Ishikawa (cell line): Measurements from ENCODE around the gene GIGYF1.

ENCODE experiments used
- CEBPB ChIP-seq: IDR thresholded peaks from 2 replicates; pipeline ENCODE4 v1.6.1; 2012
- CREB1 ChIP-seq: IDR thresholded peaks from 2 replicates; pipeline ENCODE4 v1.6.1; 2012; ENCODE audit warnings: low read depth
- EGR1 ChIP-seq: IDR thresholded peaks from 2 replicates; pipeline ENCODE4 v1.6.1; 2012
- EP300 ChIP-seq: IDR thresholded peaks from 2 replicates; pipeline ENCODE4 v1.6.1; 2012; ENCODE audit warnings: borderline replicate concordance
- FOXM1 ChIP-seq: IDR thresholded peaks from 2 replicates; pipeline ENCODE4 v1.6.1; 2012; ENCODE audit warnings: low read depth, borderline replicate concordance
- MAX ChIP-seq: IDR thresholded peaks from 2 replicates; pipeline ENCODE4 v1.6.1; 2012
- NFIC ChIP-seq: IDR thresholded peaks from 2 replicates; pipeline ENCODE4 v1.6.1; 2012
- RAD21 ChIP-seq: IDR thresholded peaks from 2 replicates; pipeline ENCODE4 v1.6.1; 2012; ENCODE audit warnings: low read depth
- TAF1 ChIP-seq: IDR thresholded peaks from 2 replicates; pipeline ENCODE4 v1.6.1; 2012; ENCODE audit warnings: low read depth, mild to moderate bottlenecking
- TCF12 ChIP-seq: IDR thresholded peaks from 2 replicates; pipeline ENCODE4 v1.6.1; 2012; ENCODE audit warnings: low read depth
- TEAD4 ChIP-seq: IDR thresholded peaks from 2 replicates; pipeline ENCODE4 v1.6.1; 2012
- USF1 ChIP-seq: IDR thresholded peaks from 2 replicates; pipeline ENCODE4 v1.6.1; 2012
- YY1 ChIP-seq: IDR thresholded peaks from 2 replicates; pipeline ENCODE4 v1.6.1; 2012; ENCODE audit warnings: low read depth
- ZBTB7A ChIP-seq: IDR thresholded peaks from 2 replicates; pipeline ENCODE4 v1.6.1; 2012; ENCODE audit warnings: low read depth
- TF ChIP-seq, protein P1 (sequence below): IDR thresholded peaks from 2 replicates; pipeline ENCODE4 v1.6.1; 2012; ENCODE audit warnings: low read depth, mild to moderate bottlenecking

The GIGYF1 gene

DNA sequence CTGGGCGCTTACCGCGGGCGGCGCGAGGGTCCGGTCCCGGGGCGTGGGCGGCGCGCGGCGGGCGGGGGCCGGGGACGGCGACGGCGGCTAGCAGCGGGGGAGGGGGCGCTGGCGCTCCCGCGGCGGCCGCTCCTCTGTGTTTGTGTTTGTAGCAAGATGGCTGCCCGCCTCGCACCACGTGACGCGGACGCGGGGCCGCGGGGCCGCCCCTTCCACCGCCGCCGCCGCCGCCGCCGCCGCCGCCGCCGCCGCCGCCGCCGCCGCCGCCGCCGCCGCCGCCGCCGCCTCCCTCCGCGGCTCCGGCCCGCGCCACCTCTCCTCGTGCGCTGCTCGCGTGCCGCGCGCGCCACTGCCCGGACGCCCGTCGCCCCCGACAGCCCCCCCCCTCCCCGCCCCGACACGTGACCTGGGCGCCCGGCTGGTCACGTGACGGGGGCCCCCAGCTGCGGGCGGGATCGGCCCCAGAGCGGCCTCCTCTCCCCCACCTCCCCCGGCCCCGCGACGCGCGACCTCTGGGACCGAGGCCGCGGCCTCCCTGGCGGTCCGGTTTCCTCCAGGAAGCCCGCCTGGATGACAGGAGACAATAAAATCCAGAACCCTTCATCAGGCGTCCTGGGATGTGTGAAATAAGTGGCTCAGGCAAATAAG lies at the start of gene GIGYF1:
Gene GIGYF1, minus strand, starts transcription at position 153 of the 648 bp plus-strand sequence. CDS start 6,012 bp downstream, outside the sequence.
- TF ChIP-seq MAX (peak; percentile 80), USF1 (peak; percentile 89), YY1 (peak; percentile 89), CEBPB (no peak)

DNA sequence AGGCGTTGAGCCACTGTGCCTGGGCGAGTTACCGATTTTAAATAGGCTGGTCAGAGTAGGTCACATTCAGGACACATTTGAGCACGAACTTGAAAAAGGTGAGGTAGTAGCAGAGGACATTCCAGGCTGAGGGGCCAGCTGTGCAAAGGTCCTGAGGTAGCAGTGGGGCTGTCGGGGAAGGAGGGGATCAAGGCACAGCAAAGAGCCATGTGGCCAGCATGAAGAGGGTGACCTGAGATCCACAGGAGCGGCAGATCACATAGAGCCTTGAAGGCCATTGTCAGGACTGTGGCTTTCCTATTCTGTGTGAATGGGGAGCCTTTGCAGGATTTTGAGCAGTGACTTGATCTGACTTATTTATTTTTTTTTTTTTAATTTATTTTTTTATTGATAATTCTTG lies 45.9 kb upstream of the GIGYF1 start:
- TF ChIP-seq TEAD4 (no peak), TAF1 (no peak), NFIC (no peak), FOXM1 (no peak), ZBTB7A (no peak), CREB1 (no peak), YY1 (no peak), CEBPB (no peak)
- TF ChIP-seq, protein P1, sequence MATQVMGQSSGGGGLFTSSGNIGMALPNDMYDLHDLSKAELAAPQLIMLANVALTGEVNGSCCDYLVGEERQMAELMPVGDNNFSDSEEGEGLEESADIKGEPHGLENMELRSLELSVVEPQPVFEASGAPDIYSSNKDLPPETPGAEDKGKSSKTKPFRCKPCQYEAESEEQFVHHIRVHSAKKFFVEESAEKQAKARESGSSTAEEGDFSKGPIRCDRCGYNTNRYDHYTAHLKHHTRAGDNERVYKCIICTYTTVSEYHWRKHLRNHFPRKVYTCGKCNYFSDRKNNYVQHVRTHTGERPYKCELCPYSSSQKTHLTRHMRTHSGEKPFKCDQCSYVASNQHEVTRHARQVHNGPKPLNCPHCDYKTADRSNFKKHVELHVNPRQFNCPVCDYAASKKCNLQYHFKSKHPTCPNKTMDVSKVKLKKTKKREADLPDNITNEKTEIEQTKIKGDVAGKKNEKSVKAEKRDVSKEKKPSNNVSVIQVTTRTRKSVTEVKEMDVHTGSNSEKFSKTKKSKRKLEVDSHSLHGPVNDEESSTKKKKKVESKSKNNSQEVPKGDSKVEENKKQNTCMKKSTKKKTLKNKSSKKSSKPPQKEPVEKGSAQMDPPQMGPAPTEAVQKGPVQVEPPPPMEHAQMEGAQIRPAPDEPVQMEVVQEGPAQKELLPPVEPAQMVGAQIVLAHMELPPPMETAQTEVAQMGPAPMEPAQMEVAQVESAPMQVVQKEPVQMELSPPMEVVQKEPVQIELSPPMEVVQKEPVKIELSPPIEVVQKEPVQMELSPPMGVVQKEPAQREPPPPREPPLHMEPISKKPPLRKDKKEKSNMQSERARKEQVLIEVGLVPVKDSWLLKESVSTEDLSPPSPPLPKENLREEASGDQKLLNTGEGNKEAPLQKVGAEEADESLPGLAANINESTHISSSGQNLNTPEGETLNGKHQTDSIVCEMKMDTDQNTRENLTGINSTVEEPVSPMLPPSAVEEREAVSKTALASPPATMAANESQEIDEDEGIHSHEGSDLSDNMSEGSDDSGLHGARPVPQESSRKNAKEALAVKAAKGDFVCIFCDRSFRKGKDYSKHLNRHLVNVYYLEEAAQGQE = no peak

GRCh38 chr7:100736671-100737070 lies 42.6 kb upstream of the GIGYF1 start:
- TF ChIP-seq, protein P1 = no peak
- TF ChIP-seq CREB1 (no peak), TAF1 (no peak), MAX (no peak), EGR1 (no peak), TCF12 (no peak), NFIC (no peak), YY1 (no peak), USF1 (no peak)

- TF ChIP-seq MAX = no peak
Measured at GRCh38 chr7:100735730-100736129, 41.7 kb upstream of the GIGYF1 start.

GRCh38 chr7:100731937-100732636 lies 38.0 kb upstream of the GIGYF1 start:
- TF ChIP-seq EP300 = no peak
- TF ChIP-seq FOXM1 = no peak
- no peak for TF ChIP-seq RAD21
- TF ChIP-seq NFIC = no peak
- TF ChIP-seq TCF12 = no peak
- no peak for TF ChIP-seq YY1
- no peak for TF ChIP-seq TEAD4

- TF ChIP-seq TAF1 = no peak
- no peak for TF ChIP-seq CREB1
- TF ChIP-seq YY1 = no peak
- TF ChIP-seq MAX = no peak
- no peak for TF ChIP-seq TCF12
- TF ChIP-seq, protein P1 = no peak
- no peak for TF ChIP-seq ZBTB7A
- no peak for TF ChIP-seq CEBPB
- no peak for TF ChIP-seq NFIC
- TF ChIP-seq EP300 = no peak
- TF ChIP-seq RAD21 = no peak
- no peak for TF ChIP-seq EGR1
- TF ChIP-seq USF1 = no peak
- TF ChIP-seq FOXM1 = no peak
- no peak for TF ChIP-seq TEAD4
Measured at GRCh38 chr7:100730136-100730800, 36.2 kb upstream of the GIGYF1 start.
